ENCODE measurements around the gene HOXB7. TPM values are rescaled to one million over a fixed set of nuclear protein-coding genes. Genes with fewer than 3 reads are reported as not detected.

HOXB7 gene
- total RNA-seq, 4 donors from 2014 or later, result 2.3 to 11.1 (median 5.2) TPM

DNA sequence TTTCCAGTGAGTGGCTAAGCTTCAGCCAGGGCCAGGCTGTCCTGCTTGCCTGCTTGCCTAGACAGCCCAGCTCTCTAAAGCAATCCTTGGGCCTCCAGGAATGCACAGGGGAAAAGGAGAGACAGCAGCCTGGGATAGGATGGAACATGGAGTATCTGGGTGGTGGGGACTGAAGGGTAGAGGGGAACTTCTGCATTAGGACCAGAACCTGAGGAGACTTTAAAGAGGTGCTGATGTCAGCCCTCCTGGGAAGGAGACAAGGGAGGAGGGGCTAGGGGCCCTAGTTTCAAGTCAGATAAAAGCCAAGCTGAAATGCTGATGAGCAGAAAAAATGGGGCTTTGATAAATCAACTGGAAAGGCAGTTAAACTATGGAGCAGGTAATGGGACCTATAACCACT is 1.8 kb downstream of the HOXB7 start:
- TF ChIP-seq, protein P1, sequence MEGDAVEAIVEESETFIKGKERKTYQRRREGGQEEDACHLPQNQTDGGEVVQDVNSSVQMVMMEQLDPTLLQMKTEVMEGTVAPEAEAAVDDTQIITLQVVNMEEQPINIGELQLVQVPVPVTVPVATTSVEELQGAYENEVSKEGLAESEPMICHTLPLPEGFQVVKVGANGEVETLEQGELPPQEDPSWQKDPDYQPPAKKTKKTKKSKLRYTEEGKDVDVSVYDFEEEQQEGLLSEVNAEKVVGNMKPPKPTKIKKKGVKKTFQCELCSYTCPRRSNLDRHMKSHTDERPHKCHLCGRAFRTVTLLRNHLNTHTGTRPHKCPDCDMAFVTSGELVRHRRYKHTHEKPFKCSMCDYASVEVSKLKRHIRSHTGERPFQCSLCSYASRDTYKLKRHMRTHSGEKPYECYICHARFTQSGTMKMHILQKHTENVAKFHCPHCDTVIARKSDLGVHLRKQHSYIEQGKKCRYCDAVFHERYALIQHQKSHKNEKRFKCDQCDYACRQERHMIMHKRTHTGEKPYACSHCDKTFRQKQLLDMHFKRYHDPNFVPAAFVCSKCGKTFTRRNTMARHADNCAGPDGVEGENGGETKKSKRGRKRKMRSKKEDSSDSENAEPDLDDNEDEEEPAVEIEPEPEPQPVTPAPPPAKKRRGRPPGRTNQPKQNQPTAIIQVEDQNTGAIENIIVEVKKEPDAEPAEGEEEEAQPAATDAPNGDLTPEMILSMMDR (IDR thresholded peaks at IDR 0.05; ENCODE audit: low read depth), result no peak

GRCh38 chr17:48608494-48608834 is 2.4 kb downstream of the HOXB7 start:
- TF ChIP-seq, protein P1 (IDR thresholded peaks at IDR 0.05; ENCODE audit: low read depth), result no peak

- TF ChIP-seq, protein P1 (IDR thresholded peaks at IDR 0.05; ENCODE audit: low read depth), result no peak
These were observed 3.8 kb downstream of the HOXB7 start for GRCh38 chr17:48606892-48607614.

DNA sequence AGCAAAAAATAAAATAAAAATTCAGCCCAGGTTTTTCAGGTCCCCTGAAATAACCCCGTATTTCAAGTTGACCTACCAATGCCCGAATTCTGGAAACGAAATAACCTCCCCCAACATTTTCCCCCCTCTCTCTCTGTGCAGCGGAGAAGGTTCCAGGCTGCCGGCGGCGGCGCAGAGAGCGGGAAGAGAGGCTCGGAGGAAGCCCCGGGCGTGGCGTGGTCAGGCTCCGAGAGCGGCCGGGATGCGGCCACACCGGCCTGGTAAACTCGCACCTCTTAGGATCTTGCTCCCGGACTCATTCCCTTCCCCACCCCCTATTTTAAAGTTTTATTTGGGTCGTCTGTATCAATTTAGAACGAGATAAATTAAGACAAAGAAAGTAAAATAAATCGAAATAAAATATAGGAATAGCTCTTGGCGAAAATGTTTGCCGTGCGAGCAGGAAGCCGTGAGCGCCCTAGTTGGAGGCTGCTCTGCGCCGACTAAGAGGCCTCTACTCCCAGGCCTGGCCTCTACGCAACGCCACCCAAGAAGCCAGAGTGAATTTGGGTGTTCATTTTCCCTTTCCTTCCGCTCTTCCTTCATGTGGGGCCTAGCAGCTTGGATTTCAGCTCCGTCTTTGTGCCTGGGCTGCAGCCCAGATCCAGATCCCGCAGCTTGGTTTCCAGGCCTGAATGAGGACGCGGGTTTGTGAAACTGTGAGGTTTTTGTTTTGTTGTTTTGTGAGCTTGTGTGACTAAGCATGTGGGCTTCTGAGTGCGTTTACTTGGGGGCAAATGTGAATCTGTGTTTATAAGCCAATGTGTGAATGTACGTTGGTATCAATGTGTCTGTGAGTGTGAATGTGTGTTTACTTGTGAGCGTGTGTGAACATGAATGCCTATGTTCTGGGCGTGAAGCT is 4.6 kb downstream of the HOXB7 start:
- TF ChIP-seq, protein P1 (IDR thresholded peaks at IDR 0.05; ENCODE audit: low read depth), result no peak

GRCh38 chr17:48605409-48605919 is 5.4 kb downstream of the HOXB7 start:
- TF ChIP-seq, protein P1 (IDR thresholded peaks at IDR 0.05; ENCODE audit: low read depth), result no peak

GRCh38 chr17:48604770-48605329 is 6.0 kb downstream of the HOXB7 start, which contains the start of gene HOXB6:
Gene HOXB6 (minus strand): TSS chr17:48604986. CDS start chr17:48598150, 6,836 bp downstream.
- TF ChIP-seq, protein P1 (IDR thresholded peaks at IDR 0.05; ENCODE audit: low read depth), result no peak

All from subcutaneous adipose tissue (tissue), 4 donors.